ENCODE results near the gene SLC8A3.

- TF ChIP-seq, protein P1, sequence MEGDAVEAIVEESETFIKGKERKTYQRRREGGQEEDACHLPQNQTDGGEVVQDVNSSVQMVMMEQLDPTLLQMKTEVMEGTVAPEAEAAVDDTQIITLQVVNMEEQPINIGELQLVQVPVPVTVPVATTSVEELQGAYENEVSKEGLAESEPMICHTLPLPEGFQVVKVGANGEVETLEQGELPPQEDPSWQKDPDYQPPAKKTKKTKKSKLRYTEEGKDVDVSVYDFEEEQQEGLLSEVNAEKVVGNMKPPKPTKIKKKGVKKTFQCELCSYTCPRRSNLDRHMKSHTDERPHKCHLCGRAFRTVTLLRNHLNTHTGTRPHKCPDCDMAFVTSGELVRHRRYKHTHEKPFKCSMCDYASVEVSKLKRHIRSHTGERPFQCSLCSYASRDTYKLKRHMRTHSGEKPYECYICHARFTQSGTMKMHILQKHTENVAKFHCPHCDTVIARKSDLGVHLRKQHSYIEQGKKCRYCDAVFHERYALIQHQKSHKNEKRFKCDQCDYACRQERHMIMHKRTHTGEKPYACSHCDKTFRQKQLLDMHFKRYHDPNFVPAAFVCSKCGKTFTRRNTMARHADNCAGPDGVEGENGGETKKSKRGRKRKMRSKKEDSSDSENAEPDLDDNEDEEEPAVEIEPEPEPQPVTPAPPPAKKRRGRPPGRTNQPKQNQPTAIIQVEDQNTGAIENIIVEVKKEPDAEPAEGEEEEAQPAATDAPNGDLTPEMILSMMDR (IDR thresholded peaks at IDR 0.05), result no peak
- no peak for TF ChIP-seq EZH2 (IDR thresholded peaks at IDR 0.05)
Observed at GRCh38 chr14:70067810-70068209, 120.9 kb downstream of the SLC8A3 start.

Data from neural progenitor cell (in vitro differentiated cells).